Activated B cell treated with CpG ODN at 0.5 μM for 24 hours (primary cell): ENCODE measurements around the gene LUC7L2. TPM values are rescaled to one million over a fixed set of nuclear protein-coding genes. Genes with fewer than 3 reads are reported as not detected.
"Not testable (repeated sequence)": the region's sequence is repeated elsewhere in the genome, so short reads cannot be mapped to it uniquely, and the experiment has no call there.

Experiments
- ATAC-seq: fragments of 200-7000 bp; cut with Tn5 transposase; one replicate; pipeline ENCODE4 v1.10.0; 2021; ENCODE audit warnings: low read depth, mild to moderate bottlenecking, moderate library complexity
- CTCF ChIA-PET: fragments of 350-600 bp; sonication (Branson Sonifier 250); formaldehyde crosslinking; loops from one replicate; lab custom pipeline; 2021; ENCODE audit warnings: antibody characterized with exemption; lab: Charles Lee
- POLR2A ChIA-PET: fragments of 350-600 bp; sonication (Branson Sonifier 250); formaldehyde crosslinking; loops from one replicate; lab custom pipeline; 2021; ENCODE audit warnings: antibody characterized with exemption; lab: Charles Lee
- DNase-seq: peaks from one replicate; pipeline ENCODE4 v3.0.0; 2022
- H3K27ac Mint-ChIP-seq: one replicate; pipeline ENCODE4 v1.8.0; 2020; ENCODE audit warnings: mixed read lengths
- H3K27me3 Mint-ChIP-seq: one replicate; pipeline ENCODE4 v1.8.0; 2021; ENCODE audit warnings: mixed read lengths
- H3K36me3 Mint-ChIP-seq: one replicate; pipeline ENCODE4 v1.8.0; 2021; ENCODE audit warnings: low read depth, mixed read lengths
- H3K4me1 Mint-ChIP-seq: one replicate; pipeline ENCODE4 v1.8.0; 2021; ENCODE audit warnings: mixed read lengths
- H3K4me3 Mint-ChIP-seq: one replicate; pipeline ENCODE4 v1.8.0; 2020; ENCODE audit warnings: mild to moderate bottlenecking, mixed read lengths
- H3K9me3 Mint-ChIP-seq: one replicate; pipeline ENCODE4 v1.8.0; 2020; ENCODE audit warnings: mixed read lengths
- intact Hi-C: fragments of 100-400 bp; cut with micrococcal nuclease; formaldehyde crosslinking; loops from one replicate; pipeline ENCODE4 v1.15.1; 2024
- total RNA-seq: library from RNA; stranded (reverse); gene quantifications from 2 replicates; pipeline ENCODE4 v1.2.3, GENCODE V29; 2022
- TF ChIP-seq, protein P1 (sequence below): fragments of 200-600 bp; IDR thresholded peaks from one replicate; pipeline ENCODE4 v1.8.0; 2022; ENCODE audit warnings: antibody characterized with exemption, mild to moderate bottlenecking

LUC7L2 gene
- total RNA-seq, 1 donor from 2014 or later: 118 TPM

DNA sequence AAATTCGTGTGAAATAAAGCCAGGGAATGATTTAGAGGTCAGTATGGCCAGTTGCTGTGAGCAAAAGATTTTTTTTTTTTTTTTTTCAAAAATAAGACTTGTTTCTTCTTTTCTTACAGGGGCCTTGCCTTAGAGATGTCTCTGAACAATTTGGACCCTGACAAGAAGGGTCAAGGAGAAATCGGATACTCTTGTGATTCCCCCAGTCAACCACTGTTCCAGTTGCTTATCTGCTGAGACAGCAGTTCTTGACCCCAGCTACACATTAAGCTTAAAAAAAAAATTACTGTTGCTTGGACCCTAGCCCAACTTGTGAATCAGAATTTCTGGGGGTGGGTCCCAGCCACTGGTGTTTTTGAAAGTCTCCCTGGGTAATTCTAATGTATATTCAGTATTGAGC is 30.6 kb upstream of the LUC7L2 start:
- ChIA-PET CTCF (no interaction called here), POLR2A (no interaction called here)
- intact Hi-C loops: no loop called here
- DNase-seq (no peak), ATAC-seq (no peak)
- no peaks in the 10 kb centered on the region for H3K27me3 Mint-ChIP-seq
- H3K4me1 Mint-ChIP-seq: no peaks in the 10 kb centered on the region
- TF ChIP-seq, protein P1, sequence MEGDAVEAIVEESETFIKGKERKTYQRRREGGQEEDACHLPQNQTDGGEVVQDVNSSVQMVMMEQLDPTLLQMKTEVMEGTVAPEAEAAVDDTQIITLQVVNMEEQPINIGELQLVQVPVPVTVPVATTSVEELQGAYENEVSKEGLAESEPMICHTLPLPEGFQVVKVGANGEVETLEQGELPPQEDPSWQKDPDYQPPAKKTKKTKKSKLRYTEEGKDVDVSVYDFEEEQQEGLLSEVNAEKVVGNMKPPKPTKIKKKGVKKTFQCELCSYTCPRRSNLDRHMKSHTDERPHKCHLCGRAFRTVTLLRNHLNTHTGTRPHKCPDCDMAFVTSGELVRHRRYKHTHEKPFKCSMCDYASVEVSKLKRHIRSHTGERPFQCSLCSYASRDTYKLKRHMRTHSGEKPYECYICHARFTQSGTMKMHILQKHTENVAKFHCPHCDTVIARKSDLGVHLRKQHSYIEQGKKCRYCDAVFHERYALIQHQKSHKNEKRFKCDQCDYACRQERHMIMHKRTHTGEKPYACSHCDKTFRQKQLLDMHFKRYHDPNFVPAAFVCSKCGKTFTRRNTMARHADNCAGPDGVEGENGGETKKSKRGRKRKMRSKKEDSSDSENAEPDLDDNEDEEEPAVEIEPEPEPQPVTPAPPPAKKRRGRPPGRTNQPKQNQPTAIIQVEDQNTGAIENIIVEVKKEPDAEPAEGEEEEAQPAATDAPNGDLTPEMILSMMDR: no peak
- H3K36me3 Mint-ChIP-seq: no peaks in the 10 kb centered on the region
- no peak overlapping the region for H3K4me3 Mint-ChIP-seq
- no peak overlapping the region for H3K27ac Mint-ChIP-seq
- H3K9me3 Mint-ChIP-seq: no peaks in the 10 kb centered on the region

DNA sequence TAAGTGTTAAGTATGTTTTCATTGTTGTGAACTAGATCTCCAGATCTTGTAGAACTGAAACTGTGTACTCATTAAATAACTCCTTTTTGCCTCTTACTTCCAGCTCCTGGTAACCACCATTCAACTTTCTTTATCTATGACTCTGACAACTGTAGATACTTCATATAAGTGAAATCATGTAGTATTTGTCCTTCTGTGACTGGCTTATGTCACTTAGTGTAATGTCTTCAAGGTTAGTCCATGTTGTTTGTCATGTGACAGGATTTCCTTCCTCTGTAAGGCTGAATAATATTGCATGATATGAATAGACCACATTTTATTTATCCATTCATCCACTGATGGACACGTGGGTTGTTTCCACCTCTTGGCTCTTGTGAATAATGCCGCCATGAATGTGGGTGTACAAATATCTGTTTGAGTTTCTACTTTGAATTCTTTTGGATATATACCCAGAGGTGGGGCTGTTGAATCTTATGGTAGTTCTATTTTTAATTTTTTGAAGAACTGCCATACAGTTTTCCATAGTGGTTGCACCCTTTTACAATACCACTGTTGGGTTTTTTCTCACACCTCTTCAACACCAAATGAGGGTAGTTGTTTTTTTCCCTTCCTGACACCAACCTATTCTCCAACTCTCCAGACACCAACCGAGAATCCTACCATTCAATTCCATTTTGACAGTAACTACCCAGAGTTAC is 29.2 kb upstream of the LUC7L2 start:
- ChIA-PET POLR2A (no interaction called here), CTCF (no interaction called here)
- H3K27me3 Mint-ChIP-seq: no peaks in the 10 kb centered on the region
- TF ChIP-seq, protein P1: no peak
- ATAC-seq: no peak
- H3K4me3 Mint-ChIP-seq: no peak overlapping the region
- no peak overlapping the region for H3K27ac Mint-ChIP-seq
- no peaks in the 10 kb centered on the region for H3K36me3 Mint-ChIP-seq
- DNase-seq: no peak
- intact Hi-C loops: no loop called here
- no peaks in the 10 kb centered on the region for H3K4me1 Mint-ChIP-seq
- H3K9me3 Mint-ChIP-seq: no peaks in the 10 kb centered on the region

DNA sequence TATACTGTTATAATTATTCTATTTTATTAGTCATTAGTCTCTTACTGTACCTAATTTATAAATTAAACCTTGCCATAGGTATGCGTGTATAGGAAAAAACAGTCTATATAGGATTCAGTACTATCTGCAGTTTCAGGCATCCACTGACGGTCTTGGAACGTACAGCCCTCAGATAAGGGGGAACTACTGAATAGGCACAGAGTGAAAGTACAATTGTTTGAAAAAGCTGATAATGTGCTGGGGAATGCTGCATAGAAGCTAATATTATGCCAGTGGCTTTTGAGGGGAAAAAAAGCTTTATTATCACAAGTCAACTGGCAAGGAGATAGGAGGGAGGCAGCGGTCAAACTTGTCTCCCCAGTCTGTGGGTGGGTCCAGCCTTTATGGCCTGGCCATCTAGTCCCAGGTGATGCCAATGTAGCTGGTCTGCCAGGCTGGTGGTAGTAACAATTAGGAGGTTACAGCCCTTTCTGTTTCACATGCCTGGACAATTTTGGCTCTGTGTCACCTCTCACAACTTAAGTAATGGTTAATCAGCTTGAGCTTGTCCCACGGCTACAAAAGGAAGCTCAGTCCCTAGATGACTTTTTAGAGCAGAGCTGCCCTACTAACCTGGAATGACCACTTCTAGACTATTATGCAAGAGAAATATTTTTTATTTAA is 26.9 kb upstream of the LUC7L2 start:
- ATAC-seq (no peak), DNase-seq (no peak)
- intact Hi-C loops: no loop called here
- Mint-ChIP-seq H3K4me3 (no peak overlapping the region), H3K36me3 (no peaks in the 10 kb centered on the region), H3K27ac (no peak overlapping the region), H3K9me3 (no peaks in the 10 kb centered on the region), H3K27me3 (peaks cover 2% of the 10 kb centered on the region), H3K4me1 (no peaks in the 10 kb centered on the region)
- ChIA-PET POLR2A (no interaction called here), CTCF (no interaction called here)
- TF ChIP-seq, protein P1: no peak

DNA sequence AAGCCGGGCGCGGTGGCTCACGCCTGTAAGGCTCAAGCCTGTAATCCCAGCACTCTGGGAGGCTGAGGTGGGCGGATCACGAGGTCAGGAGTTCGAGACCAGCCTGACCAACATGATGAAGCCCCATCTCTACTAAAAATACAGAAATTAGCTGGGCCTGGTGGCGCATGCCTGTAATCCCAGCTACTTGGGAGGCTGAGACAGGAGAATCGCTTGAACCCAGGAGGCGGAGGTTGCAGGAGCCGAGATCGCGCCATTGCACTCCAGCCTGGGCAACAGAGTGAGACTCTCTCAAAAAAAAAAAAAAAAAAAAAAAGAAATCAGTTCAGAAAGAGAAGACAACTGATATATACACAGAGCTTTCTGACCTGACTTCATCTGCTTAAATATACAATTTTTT is 26.3 kb upstream of the LUC7L2 start:
- intact Hi-C loops, H3K4me3 Mint-ChIP-seq, H3K9me3 Mint-ChIP-seq, H3K36me3 Mint-ChIP-seq, H3K27me3 Mint-ChIP-seq, ATAC-seq, POLR2A ChIA-PET, H3K27ac Mint-ChIP-seq, H3K4me1 Mint-ChIP-seq, DNase-seq, CTCF ChIA-PET: not testable (repeated sequence)

DNA sequence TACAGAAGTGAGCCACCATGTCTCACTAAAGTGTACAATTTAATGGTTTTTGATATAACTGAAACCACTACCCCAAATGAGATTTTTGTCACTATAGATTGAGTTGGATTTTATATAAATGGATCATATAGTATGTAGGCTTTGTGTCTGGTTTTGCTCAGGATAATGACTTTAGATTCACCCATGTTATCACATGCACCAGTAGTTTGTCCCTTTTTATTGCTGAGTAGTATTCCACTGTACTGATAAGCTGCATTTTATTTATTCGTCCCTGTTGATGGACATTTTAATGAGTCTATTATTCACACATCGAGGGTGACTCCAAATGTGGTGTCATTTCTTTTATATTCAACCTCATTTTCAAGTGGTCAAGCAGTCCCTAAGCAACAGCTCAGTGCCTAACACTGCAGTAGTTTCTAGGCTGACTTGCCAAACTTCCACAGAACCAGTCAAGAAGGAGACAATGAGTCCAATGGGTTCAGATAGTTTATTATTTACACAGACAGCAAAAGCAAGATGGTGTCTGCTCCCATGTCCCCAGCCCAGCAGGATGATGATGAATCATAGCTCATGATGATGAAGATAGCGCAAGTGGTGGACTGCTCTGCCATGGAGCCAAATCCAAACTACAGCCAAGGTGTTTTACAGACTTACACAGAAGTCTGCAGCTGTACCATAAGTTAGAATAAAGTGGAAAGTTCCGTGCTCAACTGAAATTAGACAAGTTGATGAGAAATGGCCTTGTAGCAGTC is 25.1 kb upstream of the LUC7L2 start:
- ATAC-seq (no peak), DNase-seq (no peak)
- Mint-ChIP-seq H3K27me3 (peaks cover 2% of the 10 kb centered on the region), H3K9me3 (peaks cover 5% of the 10 kb centered on the region), H3K36me3 (no peaks in the 10 kb centered on the region), H3K4me1 (peaks cover 4% of the 10 kb centered on the region), H3K4me3 (no peak overlapping the region), H3K27ac (no peak overlapping the region)
- TF ChIP-seq, protein P1: no peak
- intact Hi-C loops: no loop called here
- ChIA-PET POLR2A (no interaction called here), CTCF (no interaction called here)
